ENCODE data around the gene DEGS1. TPM values are rescaled to one million over a fixed set of nuclear protein-coding genes. Genes with fewer than 3 reads are reported as not detected.

DEGS1 gene
- total RNA-seq, 1 donor from 2014 or later, result 30.0 TPM

GRCh38 chr1:224162768-224163167 lies 20.3 kb upstream of the DEGS1 start:
- Histone ChIP-seq H3K4me3 (ENCODE audit: low read depth, low read length) (no peak overlapping the region), H3K36me3 (ENCODE audit: control insufficient read depth, insufficient read depth, low read length) (peaks cover 1% of the 10 kb centered on the region), H3K27me3 (ENCODE audit: control insufficient read depth, insufficient read depth, low read length) (no peaks in the 10 kb centered on the region)
- TF ChIP-seq CTCF (IDR thresholded peaks at IDR 0.05; ENCODE audit: insufficient read depth, low read length, severe bottlenecking), result no peak
- DNase-seq (ENCODE audit: low read depth) (no peak), FAIRE-seq (no peak)

GRCh38 chr1:224163311-224163710 lies 19.7 kb upstream of the DEGS1 start:
- no peak for DNase-seq (ENCODE audit: low read depth)
- FAIRE-seq, result no peak
- no peak for TF ChIP-seq CTCF (IDR thresholded peaks at IDR 0.05; ENCODE audit: insufficient read depth, low read length, severe bottlenecking)
- Histone ChIP-seq H3K36me3 (ENCODE audit: control insufficient read depth, insufficient read depth, low read length) (no peaks in the 10 kb centered on the region), H3K27me3 (ENCODE audit: control insufficient read depth, insufficient read depth, low read length) (no peaks in the 10 kb centered on the region), H3K4me3 (ENCODE audit: low read depth, low read length) (no peak overlapping the region)

- FAIRE-seq, result no peak
Measured at GRCh38 chr1:224168859-224169380, 14.1 kb upstream of the DEGS1 start.

DNA sequence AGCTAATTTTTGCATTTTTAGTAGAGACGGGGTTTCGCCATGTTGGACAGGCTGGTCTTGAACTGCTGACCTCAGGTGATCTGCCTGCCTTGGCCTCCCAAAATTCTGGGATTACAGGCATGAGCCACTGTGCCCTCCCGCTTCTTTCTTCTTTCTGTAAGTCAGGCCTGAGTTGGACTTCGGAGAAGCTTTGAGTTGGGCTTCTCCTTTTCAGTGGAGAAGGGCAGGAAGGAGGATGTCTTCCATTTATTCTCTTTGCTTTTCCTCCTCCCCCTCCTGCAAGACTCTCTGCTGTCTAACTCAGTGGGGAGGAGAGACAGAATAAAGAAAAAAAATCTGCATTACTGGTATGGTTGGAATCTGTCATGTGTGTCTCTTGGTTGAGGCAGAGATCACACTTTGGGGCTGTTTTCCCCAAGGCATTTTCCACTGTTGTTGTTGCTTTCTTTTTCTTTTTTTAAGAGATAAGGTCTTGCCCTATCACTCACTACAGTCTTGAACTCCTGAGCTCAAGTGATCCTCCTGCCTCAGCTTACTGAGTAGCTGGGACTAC lies 13.2 kb upstream of the DEGS1 start:
- DNase-seq (ENCODE audit: low read depth), result no peak
- FAIRE-seq, result no peak
- no peaks in the 10 kb centered on the region for H3K27me3 ChIP-seq (ENCODE audit: control insufficient read depth, insufficient read depth, low read length)
- no peaks in the 10 kb centered on the region for H3K36me3 ChIP-seq (ENCODE audit: control insufficient read depth, insufficient read depth, low read length)
- TF ChIP-seq CTCF (IDR thresholded peaks at IDR 0.05; ENCODE audit: insufficient read depth, low read length, severe bottlenecking), result no peak
- no peak overlapping the region for H3K4me3 ChIP-seq (ENCODE audit: low read depth, low read length)

More at GRCh38 chr1:224168859-224169380, 14.1 kb upstream of the DEGS1 start:
- Histone ChIP-seq H3K27me3 (ENCODE audit: control insufficient read depth, insufficient read depth, low read length) (no peaks in the 10 kb centered on the region), H3K4me3 (ENCODE audit: low read depth, low read length) (no peak overlapping the region), H3K36me3 (ENCODE audit: control insufficient read depth, insufficient read depth, low read length) (no peaks in the 10 kb centered on the region)
- no peak for TF ChIP-seq CTCF (IDR thresholded peaks at IDR 0.05; ENCODE audit: insufficient read depth, low read length, severe bottlenecking)
- peak; percentile 10 for DNase-seq (ENCODE audit: low read depth)

DNA sequence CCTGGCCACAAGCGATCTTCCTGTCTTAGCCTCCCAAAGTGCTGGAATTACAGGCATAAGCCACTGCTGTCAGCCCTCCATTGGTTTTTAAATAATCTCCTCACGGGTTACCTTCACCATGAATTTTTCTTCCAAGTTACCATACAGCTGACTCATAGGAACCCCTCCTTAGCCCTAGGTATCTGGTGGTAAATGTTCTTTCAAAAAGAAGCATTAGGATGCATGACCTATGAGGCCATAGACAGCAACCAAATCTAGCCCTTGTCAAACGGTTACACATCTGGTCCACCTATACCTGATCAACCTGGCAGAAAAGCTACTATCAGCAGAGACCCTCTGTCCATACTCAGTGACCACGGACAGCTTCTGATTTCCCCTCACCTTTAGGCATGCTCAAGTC lies 12.7 kb upstream of the DEGS1 start:
- no peak for DNase-seq (ENCODE audit: low read depth)
- Histone ChIP-seq H3K27me3 (ENCODE audit: control insufficient read depth, insufficient read depth, low read length) (no peaks in the 10 kb centered on the region), H3K4me3 (ENCODE audit: low read depth, low read length) (no peak overlapping the region), H3K36me3 (ENCODE audit: control insufficient read depth, insufficient read depth, low read length) (no peaks in the 10 kb centered on the region)
- TF ChIP-seq CTCF (IDR thresholded peaks at IDR 0.05; ENCODE audit: insufficient read depth, low read length, severe bottlenecking), result no peak
- no peak for FAIRE-seq
